Measurements from ENCODE around the gene SPDEF. TPM values are rescaled to one million over a fixed set of nuclear protein-coding genes. Genes with fewer than 3 reads are reported as not detected.
A peak's percentile ranks its signal among the peaks of the same experiment; 100 is the strongest.

SPDEF gene
- total and polyA plus RNA-seq, 10 of the 15 experiments (the other 5 are each of a cell fraction or from before 2014, with no cell fraction given): not detected

- peak overlapping the region; percentile 35 for H3K27ac ChIP-seq (ENCODE audit: control insufficient read depth, insufficient read depth)
- no TSS peak for BruUV-seq (replicated peaks)
- POLR2A ChIA-PET: no interaction called here
- H3K4me2 ChIP-seq (ENCODE audit: control insufficient read depth, insufficient read depth): no peak overlapping the region
- no peak overlapping the region for H3K4me3 ChIP-seq
- ATAC-seq (no peak), FAIRE-seq (no peak), DNase-seq (ENCODE audit: low read depth, low spot score) (no peak)
- TF ChIP-seq PAX5 (IDR thresholded peaks at IDR 0.05; ENCODE audit: borderline replicate concordance, low read depth, low read length) (no peak), TAF1 (IDR thresholded peaks at IDR 0.05; ENCODE audit: borderline replicate concordance, low read depth, low read length) (no peak), HDAC2 (IDR thresholded peaks at IDR 0.05) (no peak), NBN (IDR thresholded peaks at IDR 0.05) (no peak), NFXL1 (IDR thresholded peaks at IDR 0.05; ENCODE audit: borderline replicate concordance) (no peak), ZBTB4 (CRISPR knock-in tag; IDR thresholded peaks at IDR 0.05) (no peak)
- CTCF ChIA-PET: no interaction called here
- in situ Hi-C loops (cut with MboI) (no loop called here), intact Hi-C loops (cut with micrococcal nuclease; ENCODE audit: unreplicated experiment) (no loop called here)
- peaks cover 15% of the 10 kb centered on the region for H3K4me1 ChIP-seq (ENCODE audit: control insufficient read depth, insufficient read depth, low read length)
- H3K9me3 ChIP-seq (replicated peaks; ENCODE audit: control insufficient read depth, insufficient read depth, low read length): no peaks in the 10 kb centered on the region
- 0 out of 2 replicates have a peak, but pooled peaks cover 3% of the 10 kb centered on the region for H4K20me1 ChIP-seq (ENCODE audit: control insufficient read depth, insufficient read depth)
- peaks cover 9 to 24% of the 10 kb centered on the region in 2 experiments for H3K36me3 ChIP-seq (ENCODE audit: control insufficient read depth in 2 of 2, insufficient read depth in 2 of 2, low read length in 1 of 2)
- H3K9ac ChIP-seq (ENCODE audit: control insufficient read depth, insufficient read depth, low read length): no peak overlapping the region
- RAD21 ChIA-PET (ENCODE audit: unreplicated experiment): no interaction called here
- no peaks in the 10 kb centered on the region for H3K27me3 ChIP-seq (replicated peaks in 1 of 2; ENCODE audit: control insufficient read depth in 2 of 2, insufficient read depth in 2 of 2, low read length in 1 of 2)
- SMC1A ChIA-PET (ENCODE audit: uncharacterized antibody, unreplicated experiment): interaction anchor here (1.0 to 1.4 kb wide), 2 partner anchors 22 to 24 kb away, joined by 3 read pairs; no protein-coding TSS in a partner anchor
- H2AFZ ChIP-seq (ENCODE audit: control insufficient read depth, low read depth, low read length): no peak overlapping the region
- 73% methylated on average over 5 of the region's 5 CpGs for WGBS (ENCODE audit: insufficient coverage, insufficient replicate concordance, low lambda C conversion rate, missing lambda C conversion rate)
- H3K79me2 ChIP-seq (ENCODE audit: control insufficient read depth, insufficient read depth, low read length): no peaks in the 10 kb centered on the region; the same call in 1 of the 2 replicates
Observed at GRCh38 chr6:34586327-34587040, 30.4 kb upstream of the SPDEF start.

All from GM12878 (cell line).